SK-N-SH (cell line): ENCODE results near the gene FCHSD2. TPM values are rescaled to one million over a fixed set of nuclear protein-coding genes. Genes with fewer than 3 reads are reported as not detected.

Experiments used
- CTCF ChIA-PET: fragments of 300-600, 350-600 bp; formaldehyde crosslinking; extraction: SDS; loops from one replicate; lab custom pipeline; 2021; lab: Yijun Ruan, JAX
- POLR2A ChIA-PET: fragments of 350-600 bp; sonication (Branson Sonifier 250); formaldehyde crosslinking; extraction: SDS; loops from one replicate; lab custom pipeline; 2020; ENCODE audit warnings: antibody characterized with exemption, inconsistent platforms; lab: Yijun Ruan, JAX
- DNase-seq: peaks from one replicate; pipeline ENCODE4 v3.0.0; 2012
- H2AFZ ChIP-seq: fragments of 200-600 bp; sonication (generic); 2 replicates; pipeline ENCODE4 v1.8.1; 2016; ENCODE audit warnings: antibody characterized with exemption, mild to moderate bottlenecking, low read depth
- H3F3A ChIP-seq: fragments of 200-600 bp; sonication (generic); replicated peaks from 2 replicates; pipeline ENCODE3; 2016; ENCODE audit warnings: antibody characterized with exemption, mild to moderate bottlenecking; ENCODE audit not compliant: insufficient read depth
- H3K27ac ChIP-seq, 2 experiments: fragments of 200-500 bp in 1 of 2; fragments of 200-600 bp in 1 of 2; sonication (Bioruptor generic) in 1 of 2; sonication (generic), shearing (Covaris generic) in 1 of 2; 2 replicates each; pipeline versions ENCODE4 v1.5.1 to v1.6.1; 2014 to 2016; ENCODE audit warnings: low read depth in 2 of 2, inconsistent platforms in 1 of 2, low read length in 1 of 2, mild to moderate bottlenecking in 1 of 2, mixed read lengths in 1 of 2
- H3K27me3 ChIP-seq: fragments of 200-600 bp; sonication (generic), shearing (Covaris generic); 2 replicates; pipeline ENCODE4 v1.6.1; 2016; ENCODE audit warnings: mixed run types; ENCODE audit not compliant: insufficient read depth
- H3K36me3 ChIP-seq, 2 experiments: fragments of 200-500 bp in 1 of 2; fragments of 200-600 bp in 1 of 2; sonication (Bioruptor generic) in 1 of 2; sonication (generic) in 1 of 2; replicated peaks in 1 of 2; 2 replicates each; pipeline versions ENCODE3 to v1.5.1; 2014 to 2016; ENCODE audit warnings: low read length in 1 of 2, mild to moderate bottlenecking in 1 of 2; ENCODE audit not compliant: insufficient read depth in 2 of 2, control insufficient read depth in 1 of 2
- H3K4me1 ChIP-seq, 2 experiments: fragments of 200-500 bp in 1 of 2; fragments of 200-600 bp in 1 of 2; sonication (Bioruptor generic) in 1 of 2; sonication (generic), shearing (Covaris generic) in 1 of 2; 2 replicates each; pipeline versions ENCODE4 v1.5.1 to v1.6.1; 2014 to 2016; ENCODE audit warnings: low read depth in 1 of 2, low read length in 1 of 2, mixed run types in 1 of 2; ENCODE audit not compliant: insufficient read depth in 2 of 2, control insufficient read depth in 1 of 2
- H3K4me2 ChIP-seq: fragments of 200-600 bp; sonication (generic), shearing (Covaris generic); 2 replicates; pipeline ENCODE4 v1.6.1; 2017; ENCODE audit warnings: mixed run types
- H3K4me3 ChIP-seq, 2 experiments: fragments of 200-500 bp in 1 of 2; fragments of 200-600 bp in 1 of 2; sonication (Bioruptor generic) in 1 of 2; sonication (generic), shearing (Covaris generic) in 1 of 2; 2 replicates each; pipeline versions ENCODE4 v1.5.1 to v1.8.1; 2014 to 2016; ENCODE audit warnings: low read depth in 2 of 2, inconsistent platforms in 1 of 2, low read length in 1 of 2, mild to moderate bottlenecking in 1 of 2, mixed read lengths in 1 of 2, moderate library complexity in 1 of 2
- H3K79me2 ChIP-seq: fragments of 200-600 bp; sonication (generic); 2 replicates; pipeline ENCODE4 v1.8.1; 2017; ENCODE audit warnings: mild to moderate bottlenecking; ENCODE audit not compliant: insufficient read depth
- H3K9ac ChIP-seq: fragments of 200-600 bp; sonication (generic); 2 replicates; pipeline ENCODE4 v1.6.1; 2017; ENCODE audit warnings: mixed run types
- H3K9me2 ChIP-seq: fragments of 200-600 bp; sonication (generic); 2 replicates; pipeline ENCODE4 v1.6.1; 2017; ENCODE audit warnings: mixed run types
- H3K9me3 ChIP-seq: fragments of 200-600 bp; sonication (generic); 2 replicates; pipeline ENCODE4 v1.6.1; 2017; ENCODE audit warnings: mixed run types, mild to moderate bottlenecking, moderate library complexity
- H4K20me1 ChIP-seq: fragments of 200-600 bp; sonication (generic); 2 replicates; pipeline ENCODE4 v1.6.1; 2017; ENCODE audit warnings: mild to moderate bottlenecking, mixed run types; ENCODE audit not compliant: insufficient read depth
- CHD2 ChIP-seq: fragments of 150-350 bp; IDR thresholded peaks from 2 replicates; pipeline ENCODE4 v1.6.1; 2018; ENCODE audit warnings: low read length; ENCODE audit not compliant: partially characterized antibody
- EP300 ChIP-seq, 2 experiments: IDR thresholded peaks; 2 replicates each; pipeline versions ENCODE4 v1.4.0 to v1.6.1; 2012; ENCODE audit warnings: borderline replicate concordance in 1 of 2, low read depth in 1 of 2, low read length in 1 of 2
- EZH2phosphoT487 ChIP-seq: fragments of 200-600 bp; sonication (generic); IDR thresholded peaks from 2 replicates; pipeline ENCODE4 v1.6.1; 2017; ENCODE audit warnings: low read depth, mixed run types, mild to moderate bottlenecking, antibody characterized with exemption, moderate library complexity, borderline replicate concordance
- GABPA ChIP-seq: IDR thresholded peaks from 2 replicates; pipeline ENCODE4 v1.4.0; 2012; ENCODE audit warnings: low read depth, mild to moderate bottlenecking
- IRF3 ChIP-seq: fragments of 150-350 bp; IDR thresholded peaks from 2 replicates; pipeline ENCODE4 v1.6.1; 2016; ENCODE audit warnings: mild to moderate bottlenecking, low read depth, low read length
- JUND ChIP-seq: IDR thresholded peaks from 2 replicates; pipeline ENCODE4 v1.4.0; 2012
- MAX ChIP-seq: IDR thresholded peaks from 2 replicates; pipeline ENCODE4 v1.4.0; 2012; ENCODE audit warnings: low read depth
- NFIC ChIP-seq: IDR thresholded peaks from 2 replicates; pipeline ENCODE4 v1.4.0; 2012; ENCODE audit warnings: borderline replicate concordance
- PBX3 ChIP-seq: IDR thresholded peaks from 2 replicates; pipeline ENCODE4; 2012
- RFX5 ChIP-seq: IDR thresholded peaks from 2 replicates; pipeline ENCODE4 v1.6.1; 2012; ENCODE audit warnings: mild to moderate bottlenecking, improper control_type of control experiment, low read length
- RXRA ChIP-seq: IDR thresholded peaks from 2 replicates; pipeline ENCODE4 v1.4.0; 2012; ENCODE audit warnings: low read depth, mild to moderate bottlenecking, borderline replicate concordance
- SMC3 ChIP-seq: IDR thresholded peaks from 2 replicates; pipeline ENCODE4 v1.6.1; 2012; ENCODE audit warnings: low read depth, low read length, improper control_type of control experiment
- TAF1 ChIP-seq: IDR thresholded peaks from 2 replicates; pipeline ENCODE4 v1.6.1; 2012; ENCODE audit warnings: low read depth, mild to moderate bottlenecking, low read length, moderate library complexity, borderline replicate concordance
- USF1 ChIP-seq: IDR thresholded peaks from 2 replicates; pipeline ENCODE4 v1.4.0; 2012; ENCODE audit warnings: low read depth, borderline replicate concordance
- USF2 ChIP-seq: fragments of 150-350 bp; IDR thresholded peaks from 2 replicates; pipeline ENCODE4 v1.6.1; 2017; ENCODE audit warnings: antibody characterized with exemption, low read length, low read depth, borderline replicate concordance
- WGBS: methylation state at CpG from one replicate; pipeline ENCODE4 v1.1.6; 2017; ENCODE audit warnings: low lambda C conversion rate; 5-methylcytosine and 5-hydroxymethylcytosine counted together
- polyA plus RNA-seq, 3 experiments: library from polyadenylated mRNA; depleted of rRNA; stranded (reverse); fragments of >200 nt; gene quantifications; 2 replicates each; pipeline ENCODE4 v1.2.3, GENCODE V29; 2012

The FCHSD2 gene
- polyA plus RNA-seq, 1 of the 3 experiments (the other 2 are of a cell fraction): 10.4 TPM

GRCh38 chr11:72927380-72927779 lies 214.7 kb downstream of the FCHSD2 start:
- POLR2A ChIA-PET: no interaction called here

GRCh38 chr11:72926076-72926475 lies 216.0 kb downstream of the FCHSD2 start:
- H3K9ac ChIP-seq: no peak overlapping the region
- POLR2A ChIA-PET: no interaction called here
- no peak for TF ChIP-seq EZH2phosphoT487
- no peak for TF ChIP-seq EP300 (IDR thresholded peaks at IDR 0.05; ENCODE audit: borderline replicate concordance in 1 of 2, low read depth in 1 of 2, low read length in 1 of 2)
- no peak for TF ChIP-seq RFX5
- no peak for TF ChIP-seq NFIC
- no peak for TF ChIP-seq IRF3
- no peak for TF ChIP-seq TAF1
- no peak for TF ChIP-seq GABPA
- TF ChIP-seq SMC3: no peak
- no peak for TF ChIP-seq CHD2
- no peak for TF ChIP-seq PBX3
- no peak for TF ChIP-seq USF1
- no peak for TF ChIP-seq JUND
- TF ChIP-seq RXRA: no peak
- TF ChIP-seq MAX: no peak
- TF ChIP-seq USF2: no peak

More at GRCh38 chr11:72927380-72927779, 214.7 kb downstream of the FCHSD2 start:
- Histone ChIP-seq H3K27ac (no peak overlapping the region), H3K27me3 (no peaks in the 10 kb centered on the region), H3F3A (no peaks in the 10 kb centered on the region), H3K79me2 (no peaks in the 10 kb centered on the region), H2AFZ (no peak overlapping the region), H3K9me2 (no peaks in the 10 kb centered on the region), H3K4me2 (no peak overlapping the region), H3K9me3 (no peaks in the 10 kb centered on the region), H3K36me3 (no peaks in the 10 kb centered on the region), H4K20me1 (no peaks in the 10 kb centered on the region), H3K4me3 (no peak overlapping the region), H3K4me1 (no peaks in the 10 kb centered on the region; a peak in 2 of 4 replicates), H3K9ac (no peak overlapping the region)
- no peak for TF ChIP-seq RFX5
- no peak for TF ChIP-seq USF2
- TF ChIP-seq GABPA: no peak
- CTCF ChIA-PET: interaction anchor here (0.7 to 4.3 kb wide), 2 partner anchors 210 to 251 kb away, joined by 4 to 42 read pairs; no protein-coding TSS in a partner anchor
- DNase-seq: no peak

More at GRCh38 chr11:72926076-72926475, 216.0 kb downstream of the FCHSD2 start:
- Histone ChIP-seq H3K4me3 (no peak overlapping the region), H3K27ac (no peak overlapping the region), H2AFZ (no peak overlapping the region), H3K4me2 (no peak overlapping the region), H3K36me3 (peaks cover 0 to 4% of the 10 kb centered on the region in 2 experiments), H4K20me1 (no peaks in the 10 kb centered on the region), H3F3A (no peaks in the 10 kb centered on the region), H3K9me2 (no peaks in the 10 kb centered on the region), H3K4me1 (no peaks in the 10 kb centered on the region; a peak in 2 of 4 replicates), H3K27me3 (no peaks in the 10 kb centered on the region), H3K9me3 (no peaks in the 10 kb centered on the region), H3K79me2 (no peaks in the 10 kb centered on the region)
- 86% methylated on average over 1 of the region's 1 CpG for WGBS
- CTCF ChIA-PET: interaction anchor here (0.6 to 4.3 kb wide), 5 partner anchors 8 to 253 kb away, joined by 3 to 42 read pairs (median 8); partner anchors contain the start of gene FCHSD2
- DNase-seq: no peak
